Measurements from ENCODE around the gene RPS17.

RPS17 gene

GRCh38 chr15:82533801-82534200, 6.5 kb downstream of the RPS17 start:
- TF ChIP-seq MAX (IDR thresholded peaks at IDR 0.05; ENCODE audit: low read depth, low read length) (no peak), CTCF (IDR thresholded peaks at IDR 0.05; ENCODE audit: low read depth, low read length) (no peak), POLR2A (IDR thresholded peaks at IDR 0.05; ENCODE audit: extremely low read depth, insufficient read length) (no peak), MYC (IDR thresholded peaks at IDR 0.05; ENCODE audit: low read depth, low read length) (no peak)
- DNase-seq (ENCODE audit: low read depth) = peak; percentile 10
- no peak overlapping the region for H3K4me3 ChIP-seq (ENCODE audit: low read depth, low read length)

DNA sequence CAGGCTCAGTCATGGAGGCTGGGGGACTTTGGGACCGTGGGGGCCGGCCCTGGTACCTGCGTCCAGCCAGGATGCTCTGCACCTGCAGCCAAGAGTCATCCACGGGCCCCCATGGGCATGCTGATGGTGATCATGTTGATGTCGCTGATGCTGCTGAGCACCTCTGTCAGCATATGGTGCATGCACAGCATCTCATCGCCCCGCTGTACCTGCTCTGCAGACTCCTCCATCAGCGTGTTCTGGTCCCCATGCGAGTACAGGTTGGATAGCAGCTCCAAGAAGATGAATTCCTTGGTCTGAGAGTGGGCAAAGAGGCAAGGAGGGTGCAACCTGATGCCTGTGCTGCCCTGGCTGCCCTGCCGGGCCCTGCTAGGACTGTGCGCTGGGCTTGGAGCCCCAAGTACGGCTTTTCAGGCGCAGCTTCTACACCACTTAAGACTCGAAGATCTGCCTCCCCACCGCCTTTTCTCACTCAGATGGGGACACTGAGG, 7.2 kb downstream of the RPS17 start:
- TF ChIP-seq MYC (IDR thresholded peaks at IDR 0.05; ENCODE audit: low read depth, low read length) (no peak), MAX (IDR thresholded peaks at IDR 0.05; ENCODE audit: low read depth, low read length) (no peak), CTCF (IDR thresholded peaks at IDR 0.05; ENCODE audit: low read depth, low read length) (no peak), POLR2A (IDR thresholded peaks at IDR 0.05; ENCODE audit: extremely low read depth, insufficient read length) (no peak)
- DNase-seq (ENCODE audit: low read depth) = peak; percentile 6
- no peak overlapping the region for H3K4me3 ChIP-seq (ENCODE audit: low read depth, low read length)

GRCh38 chr15:82532383-82532990, 7.8 kb downstream of the RPS17 start:
- TF ChIP-seq MAX (IDR thresholded peaks at IDR 0.05; ENCODE audit: low read depth, low read length) = no peak
- TF ChIP-seq CTCF (IDR thresholded peaks at IDR 0.05; ENCODE audit: low read depth, low read length) = no peak
- TF ChIP-seq POLR2A (IDR thresholded peaks at IDR 0.05; ENCODE audit: extremely low read depth, insufficient read length) = no peak
- TF ChIP-seq MYC (IDR thresholded peaks at IDR 0.05; ENCODE audit: low read depth, low read length) = no peak
- no peak for DNase-seq (ENCODE audit: low read depth)

DNA sequence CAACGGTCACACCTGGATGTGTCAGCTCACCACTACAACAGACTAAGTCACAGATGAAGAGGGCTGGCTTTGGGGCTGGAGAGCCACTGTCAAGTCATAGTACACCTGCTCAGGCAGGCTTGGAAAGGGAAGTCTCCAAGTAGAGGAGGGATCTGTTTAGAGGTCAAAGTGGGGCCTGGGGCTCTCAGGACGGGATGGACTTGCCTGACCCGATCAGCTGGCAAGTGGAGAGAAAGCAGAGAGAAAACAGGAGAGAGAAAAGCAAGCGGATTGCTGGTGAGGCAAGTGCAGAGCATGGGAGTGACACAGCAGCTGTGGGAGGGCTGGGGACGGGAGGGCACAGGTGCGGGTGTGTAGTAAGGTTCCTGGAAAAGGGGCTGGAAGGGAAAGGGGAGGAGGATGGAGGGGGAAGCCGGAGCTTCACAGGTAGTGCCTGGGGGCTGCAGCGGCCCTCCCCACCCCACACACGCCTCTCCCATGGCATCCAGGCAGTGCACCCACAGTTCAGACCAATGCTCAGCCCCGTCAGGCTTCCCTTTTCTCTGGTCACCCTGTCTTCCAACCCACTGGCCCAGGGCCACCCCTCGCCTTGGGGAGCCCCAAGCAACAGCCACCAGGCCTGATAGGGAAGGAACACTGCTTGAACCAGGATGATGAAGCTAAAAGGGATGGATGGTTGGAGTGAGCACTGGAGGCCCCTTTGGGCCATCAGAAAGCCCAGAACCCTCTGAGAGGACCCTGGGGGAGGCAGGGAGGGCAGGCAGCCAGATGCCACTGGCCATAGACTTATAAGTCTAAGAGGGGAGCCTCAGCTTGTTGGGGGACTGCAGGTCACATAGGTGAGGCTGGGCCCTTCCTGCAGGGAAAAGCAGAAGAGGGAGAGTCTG, 8.5 kb downstream of the RPS17 start:
- DNase-seq (ENCODE audit: low read depth) = peak; percentile 6
- no peak overlapping the region for H3K4me3 ChIP-seq (ENCODE audit: low read depth, low read length)
- TF ChIP-seq CTCF (IDR thresholded peaks at IDR 0.05; ENCODE audit: low read depth, low read length) = no peak
- TF ChIP-seq MAX (IDR thresholded peaks at IDR 0.05; ENCODE audit: low read depth, low read length) = no peak
- TF ChIP-seq POLR2A (IDR thresholded peaks at IDR 0.05; ENCODE audit: extremely low read depth, insufficient read length) = no peak
- no peak for TF ChIP-seq MYC (IDR thresholded peaks at IDR 0.05; ENCODE audit: low read depth, low read length)

More at GRCh38 chr15:82532383-82532990, 7.8 kb downstream of the RPS17 start:
- no peak overlapping the region for H3K4me3 ChIP-seq (ENCODE audit: low read depth, low read length)

DNA sequence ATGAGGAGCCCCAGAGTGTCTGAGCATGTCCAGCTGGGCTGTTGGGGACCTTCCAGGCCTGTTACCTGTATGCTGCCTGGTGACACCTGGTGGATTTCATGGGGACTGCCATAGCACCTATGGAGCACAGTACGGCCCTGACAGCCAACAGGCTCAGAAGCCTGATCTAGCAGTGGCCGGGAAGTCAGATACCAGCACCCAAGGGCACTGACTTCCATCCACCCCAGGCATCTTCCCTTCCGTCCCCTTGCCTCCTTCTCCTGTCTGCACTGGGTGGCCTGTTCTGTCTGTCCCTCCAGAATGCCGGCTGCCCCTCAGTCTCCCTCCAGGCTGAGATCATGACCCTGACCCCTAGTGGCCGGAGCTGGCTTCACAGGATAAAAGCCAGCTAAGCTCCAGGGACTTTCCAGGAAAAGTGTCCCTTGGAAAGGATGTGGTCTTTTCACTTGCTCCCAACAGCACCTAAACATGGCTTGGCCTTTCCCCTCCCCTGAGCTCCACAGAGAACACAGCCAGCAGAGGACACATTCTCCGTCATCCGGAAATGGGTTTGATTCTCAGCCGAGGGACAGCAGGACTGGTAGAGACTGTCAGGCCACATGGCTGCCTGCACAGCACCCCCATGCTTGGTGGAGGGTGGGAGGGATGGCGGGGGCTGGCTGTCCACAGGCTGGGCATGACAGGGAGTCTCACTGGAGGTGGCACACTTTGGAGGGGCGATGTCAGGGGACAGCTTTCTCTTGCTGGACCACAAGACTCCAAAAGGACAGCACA, 9.5 kb downstream of the RPS17 start:
- peak; percentile 58 for DNase-seq (ENCODE audit: low read depth)
- TF ChIP-seq MAX (IDR thresholded peaks at IDR 0.05; ENCODE audit: low read depth, low read length) (no peak), CTCF (IDR thresholded peaks at IDR 0.05; ENCODE audit: low read depth, low read length) (peak; percentile 84)
- no peak overlapping the region for H3K4me3 ChIP-seq (ENCODE audit: low read depth, low read length)

Data from NB4 (cell line).